Measurements from ENCODE around the gene KCNIP1.
"Not testable (repeated sequence)": the region's sequence is repeated elsewhere in the genome, so short reads cannot be mapped to it uniquely, and the experiment has no call there.

KCNIP1 gene

GRCh38 chr5:170749911-170750431 lies 246.2 kb downstream of the KCNIP1 start:
- no peak for DNase-seq (ENCODE audit: low read depth, low spot score)

GRCh38 chr5:170750791-170751190 lies 247.0 kb downstream of the KCNIP1 start:
- DNase-seq (ENCODE audit: low read depth, low spot score), result no peak

GRCh38 chr5:170751631-170752030 lies 247.8 kb downstream of the KCNIP1 start:
- no peak for DNase-seq (ENCODE audit: low read depth, low spot score)

GRCh38 chr5:170752257-170753215 lies 248.7 kb downstream of the KCNIP1 start:
- DNase-seq (ENCODE audit: low read depth, low spot score), result peak; percentile 55

- DNase-seq (ENCODE audit: low read depth, low spot score), result no peak
Measured at GRCh38 chr5:170753311-170753710, 249.5 kb downstream of the KCNIP1 start.

- DNase-seq (ENCODE audit: low read depth, low spot score), result not testable (repeated sequence)
Measured at GRCh38 chr5:170754508-170754907, 250.7 kb downstream of the KCNIP1 start.

- DNase-seq (ENCODE audit: low read depth, low spot score), result no peak
Measured at GRCh38 chr5:170755679-170756456, 252.0 kb downstream of the KCNIP1 start.

GRCh38 chr5:170756691-170757090 lies 252.9 kb downstream of the KCNIP1 start:
- DNase-seq (ENCODE audit: low read depth, low spot score), result no peak

GRCh38 chr5:170757182-170757601 lies 253.4 kb downstream of the KCNIP1 start:
- no peak for DNase-seq (ENCODE audit: low read depth, low spot score)

GRCh38 chr5:170757669-170758068 lies 253.8 kb downstream of the KCNIP1 start:
- DNase-seq (ENCODE audit: low read depth, low spot score), result no peak

- DNase-seq (ENCODE audit: low read depth, low spot score), result no peak
Measured at GRCh38 chr5:170758481-170758880, 254.7 kb downstream of the KCNIP1 start.

- DNase-seq (ENCODE audit: low read depth, low spot score), result no peak
Measured at GRCh38 chr5:170760113-170760512, 256.3 kb downstream of the KCNIP1 start.

GRCh38 chr5:170761048-170761707 lies 257.4 kb downstream of the KCNIP1 start:
- DNase-seq (ENCODE audit: low read depth, low spot score), result no peak

GRCh38 chr5:170761708-170762066 lies 257.9 kb downstream of the KCNIP1 start:
- no peak for DNase-seq (ENCODE audit: low read depth, low spot score)

GRCh38 chr5:170762298-170762697 lies 258.5 kb downstream of the KCNIP1 start:
- DNase-seq (ENCODE audit: low read depth, low spot score), result not testable (repeated sequence)

GRCh38 chr5:170765868-170766267 lies 262.0 kb downstream of the KCNIP1 start:
- not testable (repeated sequence) for DNase-seq (ENCODE audit: low read depth, low spot score)

GRCh38 chr5:170769246-170769645 lies 265.4 kb downstream of the KCNIP1 start:
- no peak for DNase-seq (ENCODE audit: low read depth, low spot score)

- DNase-seq (ENCODE audit: low read depth, low spot score), result no peak
Measured at GRCh38 chr5:170769898-170770416, 266.1 kb downstream of the KCNIP1 start.

- no peak for DNase-seq (ENCODE audit: low read depth, low spot score)
Measured at GRCh38 chr5:170771496-170771895, 267.7 kb downstream of the KCNIP1 start.

GRCh38 chr5:170773024-170773985 lies 269.5 kb downstream of the KCNIP1 start:
- DNase-seq (ENCODE audit: low read depth, low spot score), result no peak

All from ELF-1 (cell line).